ENCODE results near the gene CCDC138.
A peak's percentile ranks its signal among the peaks of the same experiment; 100 is the strongest.
"Not testable (repeated sequence)": the region's sequence is repeated elsewhere in the genome, so short reads cannot be mapped to it uniquely, and the experiment has no call there.

The CCDC138 gene

GRCh38 chr2:108786354-108787215 lies at the start of gene CCDC138:
CCDC138 (plus strand) TSS chr2:108786771; CDS start chr2:108786823, 52 bp downstream.
- FAIRE-seq: no peak
- DNase-seq (ENCODE audit: low spot score): peak; percentile 74

- not testable (repeated sequence) for FAIRE-seq
Measured at GRCh38 chr2:108757973-108758372, 28.6 kb upstream of the CCDC138 start.

GRCh38 chr2:108762618-108763017 lies 24.0 kb upstream of the CCDC138 start:
- DNase-seq (ENCODE audit: low spot score); FAIRE-seq: not testable (repeated sequence)

More at GRCh38 chr2:108757973-108758372, 28.6 kb upstream of the CCDC138 start:
- not testable (repeated sequence) for DNase-seq (ENCODE audit: low spot score)

- DNase-seq (ENCODE audit: low spot score); FAIRE-seq: not testable (repeated sequence)
Measured at GRCh38 chr2:108766671-108767070, 19.9 kb upstream of the CCDC138 start.

GRCh38 chr2:108767859-108768258 lies 18.7 kb upstream of the CCDC138 start:
- not testable (repeated sequence) for FAIRE-seq; DNase-seq (ENCODE audit: low spot score)

GRCh38 chr2:108776475-108776874 lies 10.1 kb upstream of the CCDC138 start:
- no peak for DNase-seq (ENCODE audit: low spot score)
- no peak for FAIRE-seq

- no peak for FAIRE-seq
- DNase-seq (ENCODE audit: low spot score): no peak
Measured at GRCh38 chr2:108778857-108779256, 7.7 kb upstream of the CCDC138 start.

- no peak for DNase-seq (ENCODE audit: low spot score)
Measured at GRCh38 chr2:108786008-108786353, 590 bp upstream of the CCDC138 start.

GRCh38 chr2:108787216-108787541 lies 608 bp downstream of the CCDC138 start:
- DNase-seq (ENCODE audit: low spot score) (no peak), FAIRE-seq (no peak)

More at GRCh38 chr2:108786008-108786353, 590 bp upstream of the CCDC138 start:
- FAIRE-seq: no peak

GRCh38 chr2:108803045-108803736 lies 16.6 kb downstream of the CCDC138 start:
- no peak for DNase-seq (ENCODE audit: low spot score)
- no peak for FAIRE-seq

GRCh38 chr2:108805032-108805431 lies 18.5 kb downstream of the CCDC138 start:
- no peak for FAIRE-seq
- no peak for DNase-seq (ENCODE audit: low spot score)

GRCh38 chr2:108805782-108806181 lies 19.2 kb downstream of the CCDC138 start:
- DNase-seq (ENCODE audit: low spot score) (no peak), FAIRE-seq (no peak)

GRCh38 chr2:108806371-108807113 lies 20.0 kb downstream of the CCDC138 start:
- DNase-seq (ENCODE audit: low spot score): no peak
- FAIRE-seq: no peak

- DNase-seq (ENCODE audit: low spot score) (no peak), FAIRE-seq (no peak)
Measured at GRCh38 chr2:108809936-108810335, 23.4 kb downstream of the CCDC138 start.

GRCh38 chr2:108810993-108811957 lies 24.7 kb downstream of the CCDC138 start:
- no peak for FAIRE-seq
- DNase-seq (ENCODE audit: low spot score): no peak

- DNase-seq (ENCODE audit: low spot score) (no peak), FAIRE-seq (no peak)
Measured at GRCh38 chr2:108813732-108814131, 27.2 kb downstream of the CCDC138 start.

- FAIRE-seq (no peak), DNase-seq (ENCODE audit: low spot score) (no peak)
Measured at GRCh38 chr2:108820482-108820881, 33.9 kb downstream of the CCDC138 start.

- FAIRE-seq (no peak), DNase-seq (ENCODE audit: low spot score) (no peak)
Measured at GRCh38 chr2:108823286-108823685, 36.7 kb downstream of the CCDC138 start.

GRCh38 chr2:108824316-108825070 lies 37.9 kb downstream of the CCDC138 start:
- FAIRE-seq (no peak), DNase-seq (ENCODE audit: low spot score) (no peak)

- DNase-seq (ENCODE audit: low spot score): no peak
- no peak for FAIRE-seq
Measured at GRCh38 chr2:108825254-108825653, 38.7 kb downstream of the CCDC138 start.

All from RCC 7860 (cell line).